Stimulated activated CD4-positive, alpha-beta T cell treated with anti-CD3 and anti-CD28 coated beads, TNF-alpha, amount 100 ng/mL, for 48 hours (primary cell): ENCODE results near the gene DGKE.

Source experiments
- DNase-seq, 3 donors: peaks; one replicate each; pipeline ENCODE4 v3.0.0-alpha.2; 2020; ENCODE audit warnings: low read depth in 3 of 3

The DGKE gene

GRCh38 chr17:56913867-56914580 lies 80.1 kb downstream of the DGKE start, which contains the start of gene TRIM25:
TSS of gene TRIM25 (minus strand) at chr17:56914049. CDS start at chr17:56913988, 61 bp downstream.
- peak; percentile 82 to 89 (median 86) for DNase-seq

- no peak for DNase-seq
These were observed 80.8 kb downstream of the DGKE start for GRCh38 chr17:56914581-56915273.

- DNase-seq: no peak
These were observed 83.8 kb downstream of the DGKE start for GRCh38 chr17:56917559-56918296.

GRCh38 chr17:56918916-56919315 lies 85.0 kb downstream of the DGKE start:
- DNase-seq: no peak
